NCI-H187 treated with DMSO at 0.1 percent for 48 hours (cell line): ENCODE results near the gene PXMP2.

ENCODE experiments used
- DNase-seq: peaks from one replicate; lab custom pipeline; 2025; lab: John Stamatoyannopoulos, UW

Gene PXMP2

GRCh38 chr12:132687211-132688164 is at the start of gene PXMP2, which contains the start of gene POLE:
TSS of gene PXMP2 (plus strand) at chr12:132687587. CDS start at chr12:132687671, 84 bp downstream.
TSS of gene POLE (minus strand) at chr12:132687342. CDS start at chr12:132687315, 27 bp downstream.
- peak; percentile 75 for DNase-seq

GRCh38 chr12:132637811-132638210 is 49.6 kb upstream of the PXMP2 start:
- DNase-seq, result no peak

GRCh38 chr12:132638541-132639408 is 48.6 kb upstream of the PXMP2 start:
- no peak for DNase-seq

GRCh38 chr12:132639956-132640520 is 47.3 kb upstream of the PXMP2 start:
- no peak for DNase-seq

- DNase-seq, result no peak
These were observed 46.5 kb upstream of the PXMP2 start for GRCh38 chr12:132640936-132641335.

- DNase-seq, result no peak
These were observed 45.4 kb upstream of the PXMP2 start for GRCh38 chr12:132641811-132642650.

GRCh38 chr12:132642846-132643835 is 44.2 kb upstream of the PXMP2 start:
- DNase-seq, result no peak

GRCh38 chr12:132646850-132647249 is 40.5 kb upstream of the PXMP2 start:
- DNase-seq, result no peak

- DNase-seq, result no peak
These were observed 39.5 kb upstream of the PXMP2 start for GRCh38 chr12:132647858-132648257.

GRCh38 chr12:132648616-132649225 is 38.7 kb upstream of the PXMP2 start:
- no peak for DNase-seq

- DNase-seq, result no peak
These were observed 38.0 kb upstream of the PXMP2 start for GRCh38 chr12:132649226-132649945.

GRCh38 chr12:132651444-132652100 is 35.8 kb upstream of the PXMP2 start:
- peak; percentile 86 for DNase-seq

GRCh38 chr12:132653567-132654290 is 33.7 kb upstream of the PXMP2 start:
- no peak for DNase-seq

- DNase-seq, result no peak
These were observed 30.2 kb upstream of the PXMP2 start for GRCh38 chr12:132657004-132657727.

GRCh38 chr12:132658149-132658894 is 29.1 kb upstream of the PXMP2 start:
- no peak for DNase-seq

GRCh38 chr12:132659146-132659545 is 28.2 kb upstream of the PXMP2 start:
- DNase-seq, result no peak
